ENCODE measurements around the gene ZBTB7B.

The ZBTB7B gene

DNA sequence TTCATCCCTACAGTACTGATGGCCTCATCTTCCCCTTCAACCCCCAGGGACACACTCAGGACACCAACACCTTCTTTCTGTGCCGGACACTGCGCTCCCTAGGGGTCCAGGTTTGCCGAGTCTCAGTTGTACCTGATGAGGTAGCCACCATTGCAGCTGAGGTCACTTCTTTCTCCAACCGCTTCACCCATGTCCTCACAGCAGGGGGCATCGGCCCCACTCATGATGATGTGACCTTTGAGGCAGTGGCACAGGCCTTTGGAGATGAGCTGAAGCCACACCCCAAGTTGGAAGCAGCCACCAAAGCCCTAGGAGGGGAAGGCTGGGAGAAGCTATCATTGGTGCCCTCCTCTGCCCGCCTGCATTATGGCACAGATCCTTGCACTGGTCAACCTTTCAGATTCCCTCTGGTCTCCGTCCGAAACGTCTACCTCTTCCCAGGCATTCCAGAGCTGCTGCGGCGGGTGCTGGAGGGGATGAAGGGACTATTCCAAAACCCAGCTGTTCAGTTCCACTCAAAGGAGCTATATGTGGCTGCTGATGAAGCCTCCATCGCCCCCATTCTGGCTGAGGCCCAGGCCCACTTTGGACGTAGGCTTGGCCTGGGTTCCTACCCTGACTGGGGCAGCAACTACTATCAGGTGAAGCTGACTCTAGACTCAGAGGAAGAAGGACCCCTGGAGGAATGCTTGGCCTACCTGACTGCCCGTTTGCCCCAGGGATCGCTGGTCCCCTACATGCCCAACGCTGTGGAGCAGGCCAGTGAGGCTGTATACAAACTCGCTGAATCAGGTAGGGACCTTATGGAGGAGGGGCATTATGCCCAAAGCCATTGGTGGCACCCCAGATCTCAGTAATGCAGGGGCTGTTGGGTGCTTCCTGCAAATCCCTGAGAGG, 14.3 kb upstream of the ZBTB7B start:
- DNase-seq (ENCODE audit: low read depth), result no peak
- H3K4me3 ChIP-seq (ENCODE audit: control insufficient read depth, low read depth, low read length), result no peak overlapping the region
- TF ChIP-seq, protein P1, sequence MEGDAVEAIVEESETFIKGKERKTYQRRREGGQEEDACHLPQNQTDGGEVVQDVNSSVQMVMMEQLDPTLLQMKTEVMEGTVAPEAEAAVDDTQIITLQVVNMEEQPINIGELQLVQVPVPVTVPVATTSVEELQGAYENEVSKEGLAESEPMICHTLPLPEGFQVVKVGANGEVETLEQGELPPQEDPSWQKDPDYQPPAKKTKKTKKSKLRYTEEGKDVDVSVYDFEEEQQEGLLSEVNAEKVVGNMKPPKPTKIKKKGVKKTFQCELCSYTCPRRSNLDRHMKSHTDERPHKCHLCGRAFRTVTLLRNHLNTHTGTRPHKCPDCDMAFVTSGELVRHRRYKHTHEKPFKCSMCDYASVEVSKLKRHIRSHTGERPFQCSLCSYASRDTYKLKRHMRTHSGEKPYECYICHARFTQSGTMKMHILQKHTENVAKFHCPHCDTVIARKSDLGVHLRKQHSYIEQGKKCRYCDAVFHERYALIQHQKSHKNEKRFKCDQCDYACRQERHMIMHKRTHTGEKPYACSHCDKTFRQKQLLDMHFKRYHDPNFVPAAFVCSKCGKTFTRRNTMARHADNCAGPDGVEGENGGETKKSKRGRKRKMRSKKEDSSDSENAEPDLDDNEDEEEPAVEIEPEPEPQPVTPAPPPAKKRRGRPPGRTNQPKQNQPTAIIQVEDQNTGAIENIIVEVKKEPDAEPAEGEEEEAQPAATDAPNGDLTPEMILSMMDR (conservative IDR thresholded peaks at IDR 0.05; ENCODE audit: control insufficient read depth, insufficient read depth, low read depth, low read length), result no peak

DNA sequence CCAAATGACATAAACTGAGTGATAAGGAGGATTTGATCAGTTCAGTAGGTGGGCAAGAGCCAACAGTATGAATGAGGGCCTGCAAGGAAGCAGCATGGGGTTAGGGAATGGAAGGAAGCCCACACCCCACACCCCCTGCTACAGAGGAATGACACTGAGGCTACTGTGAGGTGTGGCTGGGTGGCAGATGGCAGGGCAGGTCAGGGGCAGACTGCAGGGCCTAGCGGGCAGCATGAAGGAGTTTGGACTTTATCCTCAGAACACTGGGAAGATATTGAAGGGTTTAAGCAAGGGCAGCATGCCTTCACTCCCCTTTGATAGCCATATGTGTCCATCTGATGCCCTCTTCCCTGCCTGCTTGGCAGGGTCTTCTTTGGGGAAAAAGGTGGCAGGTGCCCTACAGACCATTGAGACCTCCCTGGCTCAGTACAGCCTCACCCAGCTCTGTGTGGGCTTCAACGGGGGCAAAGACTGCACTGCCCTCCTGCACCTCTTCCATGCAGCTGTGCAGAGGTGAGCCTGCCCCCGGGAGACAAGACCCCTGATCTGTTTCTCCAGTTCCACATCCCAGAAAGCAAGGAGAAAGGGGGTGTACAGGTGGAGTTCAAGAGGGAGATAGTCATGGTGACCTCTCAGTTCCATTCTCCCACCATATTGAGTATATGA, 13.3 kb upstream of the ZBTB7B start:
- H3K4me3 ChIP-seq (ENCODE audit: control insufficient read depth, low read depth, low read length), result no peak overlapping the region
- DNase-seq (ENCODE audit: low read depth), result no peak
- TF ChIP-seq, protein P1 (conservative IDR thresholded peaks at IDR 0.05; ENCODE audit: control insufficient read depth, insufficient read depth, low read depth, low read length), result no peak

DNA sequence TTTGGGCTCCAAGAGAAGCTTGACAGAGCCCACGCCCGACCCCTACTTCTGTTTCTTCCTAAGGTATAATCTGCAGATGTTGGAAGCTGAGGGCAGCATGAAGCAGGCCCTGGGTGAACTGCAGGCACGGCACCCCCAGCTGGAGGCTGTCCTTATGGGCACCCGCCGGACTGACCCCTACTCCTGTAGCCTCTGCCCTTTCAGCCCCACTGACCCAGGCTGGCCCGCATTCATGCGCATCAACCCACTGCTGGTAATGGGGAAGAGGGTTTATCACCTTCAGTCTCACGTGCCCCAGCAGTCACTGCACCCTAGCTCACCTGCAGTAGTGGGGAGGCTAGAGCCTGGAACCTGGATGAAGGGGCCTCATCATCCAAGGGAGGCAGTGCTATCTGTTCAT, 12.3 kb upstream of the ZBTB7B start:
- no peak for DNase-seq (ENCODE audit: low read depth)
- TF ChIP-seq, protein P1 (conservative IDR thresholded peaks at IDR 0.05; ENCODE audit: control insufficient read depth, insufficient read depth, low read depth, low read length), result no peak

DNA sequence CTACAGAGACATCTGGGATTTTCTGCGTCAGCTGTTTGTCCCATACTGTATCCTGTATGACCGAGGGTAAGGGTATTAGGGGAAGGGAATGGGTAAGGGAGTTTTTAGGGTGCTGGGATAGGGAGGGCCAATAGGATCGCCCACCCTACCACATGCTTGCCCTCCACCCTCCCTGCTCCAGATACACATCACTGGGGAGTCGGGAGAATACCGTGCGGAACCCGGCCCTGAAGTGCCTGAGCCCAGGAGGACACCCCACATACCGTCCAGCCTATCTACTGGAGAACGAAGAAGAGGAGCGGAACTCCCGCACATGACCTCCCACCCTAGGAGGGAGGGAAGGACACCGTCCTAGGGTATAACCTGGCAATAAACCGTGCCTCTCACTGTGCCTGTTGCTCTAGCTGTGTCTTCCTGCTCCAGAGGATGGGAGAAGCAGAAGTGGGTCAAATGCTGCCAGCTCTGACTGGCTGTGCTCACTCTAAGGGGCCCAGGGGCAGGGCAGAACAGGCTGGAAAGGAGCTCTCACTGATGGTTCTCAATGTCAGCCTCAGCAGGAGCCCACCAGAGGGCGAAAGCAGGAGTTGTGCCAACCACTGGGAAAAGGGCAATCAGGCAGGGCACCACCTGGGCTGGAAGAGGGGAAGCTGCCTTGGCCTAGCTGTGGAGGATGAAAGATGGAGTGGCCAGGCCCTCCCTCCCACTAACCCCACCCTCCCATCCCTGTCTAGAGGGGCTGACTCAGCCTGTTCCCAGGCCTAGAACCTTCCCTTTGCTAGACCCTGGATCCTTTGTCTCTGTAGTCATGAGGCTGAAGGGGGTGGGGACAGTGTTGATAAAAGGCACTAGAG, 9.7 kb upstream of the ZBTB7B start:
- DNase-seq (ENCODE audit: low read depth), result peak; percentile 74
- TF ChIP-seq, protein P1 (conservative IDR thresholded peaks at IDR 0.05; ENCODE audit: control insufficient read depth, insufficient read depth, low read depth, low read length), result peak; percentile 20
- H3K4me3 ChIP-seq (ENCODE audit: control insufficient read depth, low read depth, low read length), result no peak overlapping the region

More for the DNA sequence above, 12.3 kb upstream of the ZBTB7B start:
- H3K4me3 ChIP-seq (ENCODE audit: control insufficient read depth, low read depth, low read length), result no peak overlapping the region

DNA sequence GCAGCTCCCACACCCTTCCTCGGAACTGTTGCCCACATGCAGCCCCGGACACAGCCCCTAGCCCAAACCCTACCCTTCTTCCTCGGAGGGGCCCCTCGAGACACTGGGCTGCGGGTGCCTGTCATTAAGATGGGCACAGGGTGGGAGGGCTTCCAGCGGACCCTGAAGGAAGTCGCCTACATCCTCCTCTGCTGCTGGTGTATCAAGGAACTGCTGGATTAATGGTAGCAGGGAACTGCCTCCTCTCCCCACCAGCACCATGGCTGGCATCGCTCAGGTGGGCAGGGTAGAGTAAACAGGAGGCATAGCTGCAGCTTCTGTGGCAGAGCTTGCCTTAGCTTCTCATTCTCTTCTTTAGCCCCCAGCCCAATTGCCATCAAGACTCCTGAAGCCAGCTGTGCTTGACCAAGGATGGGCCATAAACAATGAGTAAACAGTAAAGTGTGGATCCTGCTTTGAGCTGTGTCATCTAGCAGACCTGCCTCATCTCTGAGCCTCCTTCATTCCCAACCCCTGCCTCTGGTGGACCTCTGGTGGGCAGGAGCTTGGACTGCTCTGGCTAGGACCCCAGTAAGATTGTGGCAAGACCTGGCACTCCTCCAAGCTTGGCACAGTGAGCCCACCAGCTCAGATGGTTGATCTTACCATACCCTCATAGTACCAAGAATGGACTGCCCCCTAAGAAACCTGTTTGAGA, 8.9 kb upstream of the ZBTB7B start, which contains the start of gene LENEP:
TSS of gene LENEP (plus strand) at position 15 of the 697 bp plus-strand sequence. CDS start at position 37, 22 bp downstream.
- H3K4me3 ChIP-seq (ENCODE audit: control insufficient read depth, low read depth, low read length), result no peak within 1 kb of the TSS
- TF ChIP-seq, protein P1 (conservative IDR thresholded peaks at IDR 0.05; ENCODE audit: control insufficient read depth, insufficient read depth, low read depth, low read length), result no peak
- no peak for DNase-seq (ENCODE audit: low read depth)

DNA sequence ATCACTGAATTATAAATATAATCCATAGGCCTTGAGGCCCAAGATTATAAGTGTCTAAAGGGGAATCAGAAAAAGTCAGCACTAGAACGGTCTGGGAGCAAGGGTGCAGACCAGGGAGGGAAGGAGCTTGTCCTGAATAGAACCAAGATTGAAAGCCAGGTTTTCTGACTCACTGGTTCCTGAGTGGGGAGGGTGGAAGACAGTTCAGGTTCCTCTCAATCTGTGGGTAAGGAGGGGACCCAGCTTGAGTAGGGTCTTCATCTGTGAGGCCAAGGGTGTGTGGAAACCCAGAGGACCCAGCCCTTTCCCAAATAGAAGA, 8.4 kb upstream of the ZBTB7B start:
- no peak for DNase-seq (ENCODE audit: low read depth)
- TF ChIP-seq, protein P1 (conservative IDR thresholded peaks at IDR 0.05; ENCODE audit: control insufficient read depth, insufficient read depth, low read depth, low read length), result no peak
- H3K4me3 ChIP-seq (ENCODE audit: control insufficient read depth, low read depth, low read length), result no peak overlapping the region

Measured in fibroblast of mammary gland (primary cell).